ENCODE results near the gene LGI1.

Gene LGI1

GRCh38 chr10:93755443-93756116 lies 2.2 kb upstream of the LGI1 start:
- Histone ChIP-seq H3K36me3 (ENCODE audit: low read length) (no peaks in the 10 kb centered on the region), H3F3A (ENCODE audit: insufficient read depth) (no peaks in the 10 kb centered on the region)
- TF ChIP-seq CTCF (IDR thresholded peaks at IDR 0.05; ENCODE audit: insufficient read depth, low read length, poor library complexity, severe bottlenecking): no peak
- TF ChIP-seq EZH2phosphoT487 (conservative IDR thresholded peaks at IDR 0.05; ENCODE audit: low read length): no peak

GRCh38 chr10:93756118-93756517 lies 1.6 kb upstream of the LGI1 start:
- H3K36me3 ChIP-seq (ENCODE audit: low read length): no peaks in the 10 kb centered on the region
- TF ChIP-seq EZH2phosphoT487 (conservative IDR thresholded peaks at IDR 0.05; ENCODE audit: low read length) (no peak), CTCF (IDR thresholded peaks at IDR 0.05; ENCODE audit: insufficient read depth, low read length, poor library complexity, severe bottlenecking) (no peak)
- H3K4me2 ChIP-seq (ENCODE audit: low read depth, low read length, poor library complexity, severe bottlenecking): no peak overlapping the region
- H3K9ac ChIP-seq (ENCODE audit: low read length): no peak overlapping the region
- H3K9me3 ChIP-seq (ENCODE audit: insufficient read depth, low read length): no peaks in the 10 kb centered on the region
- no peak overlapping the region for H2AFZ ChIP-seq (ENCODE audit: low read depth, low read length, severe bottlenecking)
- no peaks in the 10 kb centered on the region for H3K27me3 ChIP-seq (ENCODE audit: low read length)
- H3K4me3 ChIP-seq (ENCODE audit: insufficient read depth, low read length, poor library complexity, severe bottlenecking): no peak overlapping the region
- H3K27ac ChIP-seq (ENCODE audit: low read depth, low read length): no peak overlapping the region
- no peaks in the 10 kb centered on the region for H3K79me2 ChIP-seq (ENCODE audit: insufficient read depth, low read length)
- no peaks in the 10 kb centered on the region for H3F3A ChIP-seq (ENCODE audit: insufficient read depth)
- no peaks in the 10 kb centered on the region for H3K9me2 ChIP-seq (replicated peaks; ENCODE audit: insufficient read depth, low read length)
- H4K20me1 ChIP-seq (ENCODE audit: low read depth, low read length): no peaks in the 10 kb centered on the region

More at GRCh38 chr10:93755443-93756116, 2.2 kb upstream of the LGI1 start:
- Histone ChIP-seq H3K27me3 (ENCODE audit: low read length) (no peaks in the 10 kb centered on the region), H2AFZ (ENCODE audit: low read depth, low read length, severe bottlenecking) (no peak overlapping the region), H3K9me3 (ENCODE audit: insufficient read depth, low read length) (no peaks in the 10 kb centered on the region), H3K9ac (ENCODE audit: low read length) (no peak overlapping the region), H3K79me2 (ENCODE audit: insufficient read depth, low read length) (no peaks in the 10 kb centered on the region), H4K20me1 (ENCODE audit: low read depth, low read length) (no peaks in the 10 kb centered on the region), H3K27ac (ENCODE audit: low read depth, low read length) (no peak overlapping the region), H3K4me3 (ENCODE audit: insufficient read depth, low read length, poor library complexity, severe bottlenecking) (no peak overlapping the region), H3K9me2 (replicated peaks; ENCODE audit: insufficient read depth, low read length) (no peaks in the 10 kb centered on the region), H3K4me2 (ENCODE audit: low read depth, low read length, poor library complexity, severe bottlenecking) (no peak overlapping the region)

- Histone ChIP-seq H3K4me3 (ENCODE audit: insufficient read depth, low read length, poor library complexity, severe bottlenecking) (no peak overlapping the region), H4K20me1 (ENCODE audit: low read depth, low read length) (no peaks in the 10 kb centered on the region), H3K79me2 (ENCODE audit: insufficient read depth, low read length) (no peaks in the 10 kb centered on the region), H3K4me2 (ENCODE audit: low read depth, low read length, poor library complexity, severe bottlenecking) (no peak overlapping the region), H3K36me3 (ENCODE audit: low read length) (no peaks in the 10 kb centered on the region), H3K9ac (ENCODE audit: low read length) (no peak overlapping the region), H3K27me3 (ENCODE audit: low read length) (no peaks in the 10 kb centered on the region), H3K9me2 (replicated peaks; ENCODE audit: insufficient read depth, low read length) (no peaks in the 10 kb centered on the region), H2AFZ (ENCODE audit: low read depth, low read length, severe bottlenecking) (no peak overlapping the region), H3K9me3 (ENCODE audit: insufficient read depth, low read length) (no peaks in the 10 kb centered on the region), H3F3A (ENCODE audit: insufficient read depth) (no peaks in the 10 kb centered on the region), H3K27ac (ENCODE audit: low read depth, low read length) (no peak overlapping the region)
- TF ChIP-seq EZH2phosphoT487 (conservative IDR thresholded peaks at IDR 0.05; ENCODE audit: low read length): no peak
- no peak for TF ChIP-seq CTCF (IDR thresholded peaks at IDR 0.05; ENCODE audit: insufficient read depth, low read length, poor library complexity, severe bottlenecking)
Observed at GRCh38 chr10:93757136-93757535, 600 bp upstream of the LGI1 start.

Data from SU-DHL-6 (cell line).